Esophagus muscularis mucosa (tissue), 3 donors: ENCODE data around the gene NAP1L5.

ENCODE experiments used
- CTCF ChIP-seq, 3 experiments: fragments of 200-600 bp in 2 of 3; fragments of 450-650 bp in 1 of 3; sonication (generic) in 2 of 3; IDR thresholded peaks; one replicate each; pipeline ENCODE4 v1.5.1; 2017 to 2019; ENCODE audit warnings: antibody characterized with exemption in 3 of 3, mild to moderate bottlenecking in 2 of 3, moderate library complexity in 1 of 3
- EP300 ChIP-seq: sonication (generic); formaldehyde crosslinking; IDR thresholded peaks from one replicate; pipeline ENCODE4 v1.6.1; 2017; ENCODE audit warnings: antibody characterized with exemption

GRCh38 chr4:88709989-88710388 lies 12.4 kb upstream of the NAP1L5 start:
- no peak for TF ChIP-seq EP300
- no peak for TF ChIP-seq CTCF (IDR thresholded peaks at IDR 0.05)
